K562 treated with DMSO at 1 percent for 12 hours (cell line): ENCODE data around the gene OR1L6. TPM values are rescaled to one million over a fixed set of nuclear protein-coding genes. Genes with fewer than 3 reads are reported as not detected.

Source experiments
- total RNA-seq: library from RNA; unstranded; fragments of 300-600 nt; gene quantifications from 2 replicates; pipeline ENCODE4 v1.2.3, GENCODE V29; 2022; ENCODE audit not compliant: insufficient read depth

Gene OR1L6, protein sequence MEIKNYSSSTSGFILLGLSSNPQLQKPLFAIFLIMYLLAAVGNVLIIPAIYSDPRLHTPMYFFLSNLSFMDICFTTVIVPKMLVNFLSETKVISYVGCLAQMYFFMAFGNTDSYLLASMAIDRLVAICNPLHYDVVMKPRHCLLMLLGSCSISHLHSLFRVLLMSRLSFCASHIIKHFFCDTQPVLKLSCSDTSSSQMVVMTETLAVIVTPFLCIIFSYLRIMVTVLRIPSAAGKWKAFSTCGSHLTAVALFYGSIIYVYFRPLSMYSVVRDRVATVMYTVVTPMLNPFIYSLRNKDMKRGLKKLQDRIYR
- total RNA-seq, result not detected in 2 replicates

GRCh38 chr9:122742003-122742402, at the start of gene OR1L6:
Gene OR1L6 (plus strand): TSS chr9:122742303. CDS start chr9:122749848, 7,545 bp downstream.

DNA sequence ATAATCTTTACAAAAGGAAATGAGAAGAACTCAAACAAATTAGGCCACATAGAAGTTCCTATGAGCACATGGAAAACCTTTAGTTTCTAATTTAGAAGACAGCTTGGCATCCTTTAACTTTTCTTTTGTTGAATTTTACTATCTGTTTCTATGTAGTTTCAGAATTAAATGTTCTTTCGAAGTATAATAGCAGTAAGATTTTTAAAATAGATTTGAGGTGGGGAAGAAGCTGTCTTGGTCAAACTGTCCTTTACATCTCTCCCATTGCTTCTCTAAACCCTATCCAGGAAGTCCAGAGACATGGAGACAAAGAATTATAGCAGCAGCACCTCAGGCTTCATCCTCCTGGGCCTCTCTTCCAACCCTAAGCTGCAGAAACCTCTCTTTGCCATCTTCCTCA, 18.4 kb upstream of the OR1L6 start, which contains the start of gene OR1L4:
Gene OR1L4 (plus strand): TSS at position 301 of the 400 bp plus-strand sequence. CDS start 0 bp downstream, at position 301.

GRCh38 chr9:122788831-122789230, 46.7 kb downstream of the OR1L6 start, which contains the start of gene OR5C1:
Gene OR5C1 (plus strand): TSS chr9:122788933. CDS start chr9:122788933, 0 bp downstream.

Other genes with a start within 250 kb of the OR1L6 start
- not detected in 2 replicates for gene OR1J2, start 231.5 kb upstream of the OR1L6 start, total RNA-seq
- gene OR1J4, start 223.2 kb upstream of the OR1L6 start, total RNA-seq, result not detected in 2 replicates
- not detected in 2 replicates for gene OR1N1, start 215.0 kb upstream of the OR1L6 start, total RNA-seq
- not detected in 2 replicates for gene OR1N2, start 189.2 kb upstream of the OR1L6 start, total RNA-seq
- gene OR1L8, start 158.9 kb upstream of the OR1L6 start, total RNA-seq, result not detected in 2 replicates
- gene OR1Q1, start 127.6 kb upstream of the OR1L6 start, total RNA-seq, result not detected in 2 replicates
- not detected in 2 replicates for gene OR1B1, start 84.7 kb upstream of the OR1L6 start, total RNA-seq
- not detected in 2 replicates for gene OR1L1, start 80.6 kb upstream of the OR1L6 start, total RNA-seq
- not detected in 2 replicates for gene OR1L3, start 67.2 kb upstream of the OR1L6 start, total RNA-seq
- not detected in 2 replicates for gene OR1L4, start 18.3 kb upstream of the OR1L6 start, total RNA-seq
- gene OR5C1, start 46.6 kb downstream of the OR1L6 start, total RNA-seq, result not detected in 2 replicates
- not detected in 2 replicates for gene OR1K1, start 57.8 kb downstream of the OR1L6 start, total RNA-seq
- gene PDCL, start 86.3 kb downstream of the OR1L6 start, total RNA-seq, result 7.0 and 17.6 TPM in 2 replicates
- gene RC3H2, start 163.1 kb downstream of the OR1L6 start, total RNA-seq, result 2.9 and 18.2 TPM in 2 replicates
- gene ZBTB6, start 171.0 kb downstream of the OR1L6 start, total RNA-seq, result 2.3 and 5.5 TPM in 2 replicates
- 1.5 and 6.0 TPM in 2 replicates for gene ZBTB26, start 189.2 kb downstream of the OR1L6 start, total RNA-seq
- gene RABGAP1, start 198.7 kb downstream of the OR1L6 start, total RNA-seq, result 3.9 and 20.0 TPM in 2 replicates